ENCODE measurements around the gene THAP2.

The THAP2 gene

DNA sequence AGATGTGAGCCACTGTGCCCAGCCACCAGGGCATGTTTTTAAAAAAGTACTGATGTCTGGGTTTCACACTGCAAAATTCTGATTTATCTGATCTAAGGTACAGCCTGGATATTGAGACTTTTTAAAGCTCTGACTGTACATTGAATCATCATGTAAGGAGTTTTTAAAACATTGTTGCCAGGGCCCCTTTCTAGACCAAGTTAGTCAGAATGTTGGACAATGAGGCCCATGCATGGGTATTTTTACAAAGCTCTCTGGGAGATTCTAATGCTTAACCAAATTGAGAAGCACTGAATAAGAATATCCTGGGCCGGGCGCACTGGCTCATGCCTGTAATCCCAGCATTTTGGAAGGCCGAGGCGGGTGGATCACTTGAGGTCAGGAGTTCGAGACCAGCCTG, 38.5 kb downstream of the THAP2 start:
- TF ChIP-seq EZH2phosphoT487 (IDR thresholded peaks at IDR 0.05; ENCODE audit: borderline replicate concordance, low read length), result no peak
- TF ChIP-seq, protein P1, sequence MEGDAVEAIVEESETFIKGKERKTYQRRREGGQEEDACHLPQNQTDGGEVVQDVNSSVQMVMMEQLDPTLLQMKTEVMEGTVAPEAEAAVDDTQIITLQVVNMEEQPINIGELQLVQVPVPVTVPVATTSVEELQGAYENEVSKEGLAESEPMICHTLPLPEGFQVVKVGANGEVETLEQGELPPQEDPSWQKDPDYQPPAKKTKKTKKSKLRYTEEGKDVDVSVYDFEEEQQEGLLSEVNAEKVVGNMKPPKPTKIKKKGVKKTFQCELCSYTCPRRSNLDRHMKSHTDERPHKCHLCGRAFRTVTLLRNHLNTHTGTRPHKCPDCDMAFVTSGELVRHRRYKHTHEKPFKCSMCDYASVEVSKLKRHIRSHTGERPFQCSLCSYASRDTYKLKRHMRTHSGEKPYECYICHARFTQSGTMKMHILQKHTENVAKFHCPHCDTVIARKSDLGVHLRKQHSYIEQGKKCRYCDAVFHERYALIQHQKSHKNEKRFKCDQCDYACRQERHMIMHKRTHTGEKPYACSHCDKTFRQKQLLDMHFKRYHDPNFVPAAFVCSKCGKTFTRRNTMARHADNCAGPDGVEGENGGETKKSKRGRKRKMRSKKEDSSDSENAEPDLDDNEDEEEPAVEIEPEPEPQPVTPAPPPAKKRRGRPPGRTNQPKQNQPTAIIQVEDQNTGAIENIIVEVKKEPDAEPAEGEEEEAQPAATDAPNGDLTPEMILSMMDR (IDR thresholded peaks at IDR 0.05; ENCODE audit: low read depth, low read length, poor library complexity, severe bottlenecking), result no peak
- Histone ChIP-seq H3K4me3 (ENCODE audit: low read length) (no peak overlapping the region), H3K9me2 (replicated peaks; ENCODE audit: control insufficient read depth, low read length) (no peaks in the 10 kb centered on the region), H3K9me3 (ENCODE audit: control insufficient read depth, insufficient read depth, low read length) (no peaks in the 10 kb centered on the region), H3K79me2 (ENCODE audit: control insufficient read depth, low read length) (no peaks in the 10 kb centered on the region), H3K27me3 (ENCODE audit: control insufficient read depth, low read length) (no peaks in the 10 kb centered on the region), H3K36me3 (ENCODE audit: control insufficient read depth, low read length) (peaks cover 74% of the 10 kb centered on the region), H3F3A (ENCODE audit: control insufficient read depth, insufficient read depth) (no peaks in the 10 kb centered on the region; the same call in 1 of the 2 replicates), H3K27ac (ENCODE audit: low read depth, low read length) (no peak overlapping the region), H3K4me1 (ENCODE audit: control insufficient read depth, low read length) (0 out of 2 replicates have a peak, but pooled peaks cover 2% of the 10 kb centered on the region), H4K20me1 (ENCODE audit: control insufficient read depth, insufficient read depth, low read depth, low read length) (no peaks in the 10 kb centered on the region), H3K4me2 (ENCODE audit: low read length) (no peak overlapping the region)

DNA sequence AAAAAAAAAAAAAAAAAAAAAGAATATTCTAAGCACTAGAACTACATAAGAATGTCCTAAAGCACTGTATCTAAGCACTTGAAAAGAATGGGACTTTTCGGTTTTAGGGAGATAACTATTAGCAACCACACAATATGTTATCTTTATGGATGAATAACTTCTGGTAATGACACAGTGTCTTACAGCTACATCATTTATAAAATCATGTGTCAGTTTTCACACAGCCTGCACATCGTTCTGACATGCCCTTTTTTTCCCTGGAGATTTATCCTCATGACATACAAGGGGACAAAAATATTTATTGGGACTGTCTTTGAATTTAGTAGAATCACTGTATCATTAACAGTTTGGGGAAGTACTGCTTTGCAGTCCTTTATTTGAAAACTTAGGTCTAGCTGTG, 39.1 kb downstream of the THAP2 start:
- Histone ChIP-seq H3K79me2 (ENCODE audit: control insufficient read depth, low read length) (no peaks in the 10 kb centered on the region), H3K4me3 (ENCODE audit: low read length) (no peak overlapping the region), H3F3A (ENCODE audit: control insufficient read depth, insufficient read depth) (no peaks in the 10 kb centered on the region; the same call in 1 of the 2 replicates), H3K4me2 (ENCODE audit: low read length) (no peak overlapping the region), H3K27ac (ENCODE audit: low read depth, low read length) (no peak overlapping the region), H3K4me1 (ENCODE audit: control insufficient read depth, low read length) (0 out of 2 replicates have a peak, but pooled peaks cover 2% of the 10 kb centered on the region), H4K20me1 (ENCODE audit: control insufficient read depth, insufficient read depth, low read depth, low read length) (no peaks in the 10 kb centered on the region), H3K27me3 (ENCODE audit: control insufficient read depth, low read length) (no peaks in the 10 kb centered on the region), H3K9me3 (ENCODE audit: control insufficient read depth, insufficient read depth, low read length) (no peaks in the 10 kb centered on the region), H3K9me2 (replicated peaks; ENCODE audit: control insufficient read depth, low read length) (no peaks in the 10 kb centered on the region), H3K36me3 (ENCODE audit: control insufficient read depth, low read length) (peaks cover 68% of the 10 kb centered on the region)
- TF ChIP-seq, protein P1 (IDR thresholded peaks at IDR 0.05; ENCODE audit: low read depth, low read length, poor library complexity, severe bottlenecking), result no peak

DNA sequence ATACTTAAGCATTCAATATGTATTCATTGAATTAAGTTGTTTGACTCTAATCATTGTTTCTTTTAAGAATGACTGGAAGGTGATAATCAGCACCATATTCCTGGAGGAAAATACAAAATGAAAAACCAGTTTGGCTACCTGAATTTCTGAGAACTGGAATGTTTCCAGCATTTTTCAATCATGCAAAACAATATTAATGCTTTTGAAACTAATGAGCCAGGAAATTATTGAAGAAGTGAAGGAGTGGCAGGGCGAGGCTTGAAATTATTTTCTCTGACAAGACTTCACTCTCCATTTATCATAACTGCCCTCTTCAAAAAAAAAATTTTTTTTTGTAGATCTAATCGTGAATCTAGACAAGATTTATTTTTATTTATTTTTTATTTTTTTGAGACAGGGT, 40.8 kb downstream of the THAP2 start:
- H3K4me1 ChIP-seq (ENCODE audit: control insufficient read depth, low read length), result peaks cover 12% of the 10 kb centered on the region
- no peaks in the 10 kb centered on the region for H4K20me1 ChIP-seq (ENCODE audit: control insufficient read depth, insufficient read depth, low read depth, low read length)
- no peak overlapping the region for H3K4me2 ChIP-seq (ENCODE audit: low read length)
- no peaks in the 10 kb centered on the region for H3K79me2 ChIP-seq (ENCODE audit: control insufficient read depth, low read length)
- H3K9me2 ChIP-seq (replicated peaks; ENCODE audit: control insufficient read depth, low read length), result no peaks in the 10 kb centered on the region
- no peak overlapping the region for H3K27ac ChIP-seq (ENCODE audit: low read depth, low read length)
- no peaks in the 10 kb centered on the region for H3K27me3 ChIP-seq (ENCODE audit: control insufficient read depth, low read length)
- no peaks in the 10 kb centered on the region for H3K9me3 ChIP-seq (ENCODE audit: control insufficient read depth, insufficient read depth, low read length)
- H3K4me3 ChIP-seq (ENCODE audit: low read length), result no peak overlapping the region
- TF ChIP-seq, protein P1 (IDR thresholded peaks at IDR 0.05; ENCODE audit: low read depth, low read length, poor library complexity, severe bottlenecking), result no peak
- no peak for TF ChIP-seq EZH2phosphoT487 (IDR thresholded peaks at IDR 0.05; ENCODE audit: borderline replicate concordance, low read length)
- peaks cover 51% of the 10 kb centered on the region for H3K36me3 ChIP-seq (ENCODE audit: control insufficient read depth, low read length)
- H3F3A ChIP-seq (ENCODE audit: control insufficient read depth, insufficient read depth), result no peaks in the 10 kb centered on the region

Data from DOHH2 (cell line).